K562 (cell line): Measurements from ENCODE around the gene SHC1. TPM values are rescaled to one million over a fixed set of nuclear protein-coding genes. Genes with fewer than 3 reads are reported as not detected.

Experiments
- CEBPB ChIP-seq: fragments of 450-650 bp; IDR thresholded peaks from 2 replicates; pipeline ENCODE4 v1.6.1; 2016; ENCODE audit warnings: missing genetic modification characterization, missing compliant biosample characterization
- CREBBP ChIP-seq: IDR thresholded peaks from one replicate; pipeline ENCODE4 v1.6.1; 2012; ENCODE audit warnings: low read depth, mild to moderate bottlenecking, control low read depth, inconsistent platforms, low read length
- KLF13 ChIP-seq: fragments of 450-650 bp; IDR thresholded peaks from 2 replicates; pipeline ENCODE4 v1.6.1; 2016; ENCODE audit warnings: missing genetic modification characterization, low read depth, mild to moderate bottlenecking, missing compliant biosample characterization, moderate library complexity, borderline replicate concordance
- KLF6 ChIP-seq: fragments of 250-450 bp; sonication (Bioruptor Pico); IDR thresholded peaks from 2 replicates; pipeline ENCODE4 v1.4.0; 2020; ENCODE audit warnings: mild to moderate bottlenecking, moderate library complexity, borderline replicate concordance
- NRF1 ChIP-seq, 2 experiments: fragments of 450-650 bp; IDR thresholded peaks in 1 of 2; conservative IDR thresholded peaks in 1 of 2; 2 replicates each; pipeline ENCODE4 v1.6.1; 2014; ENCODE audit warnings: mild to moderate bottlenecking in 2 of 2
- PHB2 ChIP-seq: fragments of 450-650 bp; IDR thresholded peaks from 2 replicates; pipeline ENCODE4 v1.6.1; 2017; ENCODE audit warnings: low read depth
- POLR2B ChIP-seq: fragments of 450-650 bp; IDR thresholded peaks from 2 replicates; pipeline ENCODE4 v1.6.1; 2018; ENCODE audit warnings: low read depth; ENCODE audit not compliant: partially characterized antibody
- RBBP5 ChIP-seq: fragments of 200-600 bp; sonication (generic); IDR thresholded peaks from 2 replicates; pipeline ENCODE4 v1.6.1; 2012; ENCODE audit warnings: borderline replicate concordance, mild to moderate bottlenecking, low read length, control low read depth, inconsistent platforms; ENCODE audit not compliant: insufficient read depth, poor library complexity, severe bottlenecking
- SIX5 ChIP-seq, 2 experiments: IDR thresholded peaks; 2 replicates each; pipeline ENCODE4 v1.6.1; 2011; ENCODE audit warnings: low read length in 2 of 2, borderline replicate concordance in 1 of 2, low read depth in 1 of 2, mild to moderate bottlenecking in 1 of 2, moderate library complexity in 1 of 2; ENCODE audit not compliant: insufficient read depth in 1 of 2
- TEAD1 ChIP-seq, 2 experiments: fragments of 450-650 bp in 1 of 2; sonication (generic) in 1 of 2; formaldehyde crosslinking; IDR thresholded peaks; 2 replicates each; pipeline versions ENCODE4 v1.4.0 to v1.8.0; 2020 to 2022; ENCODE audit warnings: mild to moderate bottlenecking in 2 of 2, missing genetic modification reagents in 1 of 2
- ZHX1 ChIP-seq: fragments of 150-350 bp; conservative IDR thresholded peaks from 2 replicates; pipeline ENCODE4 v1.6.1; 2014; ENCODE audit warnings: low read length
- ZNF584 ChIP-seq: fragments of 200-800 bp; sonication (Bioruptor generic); IDR thresholded peaks from 2 replicates; pipeline ENCODE4 v1.6.1; 2016; ENCODE audit warnings: low read depth, mild to moderate bottlenecking, missing genetic modification characterization, missing compliant biosample characterization
- ZNF778 ChIP-seq: fragments of 450-650 bp; formaldehyde crosslinking; IDR thresholded peaks from 2 replicates; pipeline ENCODE4 v1.4.0; 2020; ENCODE audit warnings: mild to moderate bottlenecking, moderate library complexity
- ZZZ3 ChIP-seq: fragments of 450-650 bp; IDR thresholded peaks from 2 replicates; pipeline ENCODE4 v1.6.1; 2016; ENCODE audit warnings: antibody characterized with exemption, mild to moderate bottlenecking, moderate library complexity
- polyA plus RNA-seq, 8 experiments: library from polyadenylated mRNA; depleted of rRNA in 4 of 8; stranded (reverse) in 5 of 8; unstranded in 3 of 8; fragments of >200 nt; fragmentation: Nextera tagmentation in 2 of 8; fragmentation: Illumina TruSeq in 1 of 8; extraction: Ambion mirVana in 2 of 8; extraction: Trizol in 1 of 8; gene quantifications; 2 replicates each; pipeline versions ENCODE4 v1.2.1 to v1.2.3, GENCODE V29; 2011 to 2014; ENCODE audit warnings: inconsistent platforms in 1 of 8, missing spikeins in 1 of 8
- total RNA-seq, 7 experiments: library from RNA; depleted of rRNA in 6 of 7; stranded (reverse); fragments of >200 nt in 6 of 7; fragmentation: Illumina TruSeq in 2 of 7; extraction: Trizol in 2 of 7; gene quantifications; 2 replicates each; pipeline versions ENCODE4 v1.2.1 to v1.2.3, GENCODE V29; 2011 to 2021; ENCODE audit warnings: low replicate concordance in 1 of 7
- TF ChIP-seq, protein P1 (sequence below): sonication (generic); formaldehyde crosslinking; IDR thresholded peaks from 2 replicates; pipeline ENCODE4 v1.8.1; 2023; ENCODE audit warnings: missing genetic modification reagents, mild to moderate bottlenecking, borderline replicate concordance
- TF ChIP-seq, protein P2 (sequence below): fragments of 250-450 bp; sonication (Bioruptor Pico); IDR thresholded peaks from 2 replicates; pipeline ENCODE4 v1.8.0; 2021; ENCODE audit warnings: moderate library complexity, mild to moderate bottlenecking, inconsistent platforms

Gene SHC1
- total and polyA plus RNA-seq, 9 of the 15 experiments (the other 6 are each of a cell fraction or from before 2014, with no cell fraction given): 4.1 to 113 (median 51.9) TPM

GRCh38 chr1:154937085-154937987 lies 33.2 kb downstream of the SHC1 start (continued):
- TF ChIP-seq, protein P1, sequence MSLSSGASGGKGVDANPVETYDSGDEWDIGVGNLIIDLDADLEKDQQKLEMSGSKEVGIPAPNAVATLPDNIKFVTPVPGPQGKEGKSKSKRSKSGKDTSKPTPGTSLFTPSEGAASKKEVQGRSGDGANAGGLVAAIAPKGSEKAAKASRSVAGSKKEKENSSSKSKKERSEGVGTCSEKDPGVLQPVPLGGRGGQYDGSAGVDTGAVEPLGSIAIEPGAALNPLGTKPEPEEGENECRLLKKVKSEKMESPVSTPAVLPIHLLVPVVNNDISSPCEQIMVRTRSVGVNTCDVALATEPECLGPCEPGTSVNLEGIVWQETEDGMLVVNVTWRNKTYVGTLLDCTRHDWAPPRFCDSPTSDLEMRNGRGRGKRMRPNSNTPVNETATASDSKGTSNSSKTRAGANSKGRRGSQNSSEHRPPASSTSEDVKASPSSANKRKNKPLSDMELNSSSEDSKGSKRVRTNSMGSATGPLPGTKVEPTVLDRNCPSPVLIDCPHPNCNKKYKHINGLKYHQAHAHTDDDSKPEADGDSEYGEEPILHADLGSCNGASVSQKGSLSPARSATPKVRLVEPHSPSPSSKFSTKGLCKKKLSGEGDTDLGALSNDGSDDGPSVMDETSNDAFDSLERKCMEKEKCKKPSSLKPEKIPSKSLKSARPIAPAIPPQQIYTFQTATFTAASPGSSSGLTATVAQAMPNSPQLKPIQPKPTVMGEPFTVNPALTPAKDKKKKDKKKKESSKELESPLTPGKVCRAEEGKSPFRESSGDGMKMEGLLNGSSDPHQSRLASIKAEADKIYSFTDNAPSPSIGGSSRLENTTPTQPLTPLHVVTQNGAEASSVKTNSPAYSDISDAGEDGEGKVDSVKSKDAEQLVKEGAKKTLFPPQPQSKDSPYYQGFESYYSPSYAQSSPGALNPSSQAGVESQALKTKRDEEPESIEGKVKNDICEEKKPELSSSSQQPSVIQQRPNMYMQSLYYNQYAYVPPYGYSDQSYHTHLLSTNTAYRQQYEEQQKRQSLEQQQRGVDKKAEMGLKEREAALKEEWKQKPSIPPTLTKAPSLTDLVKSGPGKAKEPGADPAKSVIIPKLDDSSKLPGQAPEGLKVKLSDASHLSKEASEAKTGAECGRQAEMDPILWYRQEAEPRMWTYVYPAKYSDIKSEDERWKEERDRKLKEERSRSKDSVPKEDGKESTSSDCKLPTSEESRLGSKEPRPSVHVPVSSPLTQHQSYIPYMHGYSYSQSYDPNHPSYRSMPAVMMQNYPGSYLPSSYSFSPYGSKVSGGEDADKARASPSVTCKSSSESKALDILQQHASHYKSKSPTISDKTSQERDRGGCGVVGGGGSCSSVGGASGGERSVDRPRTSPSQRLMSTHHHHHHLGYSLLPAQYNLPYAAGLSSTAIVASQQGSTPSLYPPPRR: no peak
- TF ChIP-seq ZHX1 (no peak), PHB2 (0 out of 2 replicates have a peak, but pooled peaks have one; percentile 12), CEBPB (no peak), TEAD1 (CRISPR knock-in tag; IDR thresholded peaks at IDR 0.05) (peak in 1 of 2 experiments; percentile 48; a peak in 2 of 4 replicates), POLR2B (no peak), KLF13 (0 out of 2 replicates have a peak, but pooled peaks have one; percentile 9), KLF6 (CRISPR knock-in tag) (no peak), ZNF584 (CRISPR knock-in tag) (no peak), CREBBP (no peak), SIX5 (IDR thresholded peaks at IDR 0.05; ENCODE audit: borderline replicate concordance in 1 of 2, insufficient read depth in 1 of 2, low read depth in 1 of 2, low read length in 2 of 2) (0 out of 4 replicates have a peak, but pooled peaks of 1 of the 2 experiments have one; percentile 36), NRF1 (conservative IDR thresholded peaks at IDR 0.05 in 1 of 2, IDR thresholded peaks at IDR 0.05 in 1 of 2) (peak; percentile 38 to 60), ZNF778 (no peak), ZZZ3 (no peak), RBBP5 (peak; percentile 44)
- TF ChIP-seq, protein P2, sequence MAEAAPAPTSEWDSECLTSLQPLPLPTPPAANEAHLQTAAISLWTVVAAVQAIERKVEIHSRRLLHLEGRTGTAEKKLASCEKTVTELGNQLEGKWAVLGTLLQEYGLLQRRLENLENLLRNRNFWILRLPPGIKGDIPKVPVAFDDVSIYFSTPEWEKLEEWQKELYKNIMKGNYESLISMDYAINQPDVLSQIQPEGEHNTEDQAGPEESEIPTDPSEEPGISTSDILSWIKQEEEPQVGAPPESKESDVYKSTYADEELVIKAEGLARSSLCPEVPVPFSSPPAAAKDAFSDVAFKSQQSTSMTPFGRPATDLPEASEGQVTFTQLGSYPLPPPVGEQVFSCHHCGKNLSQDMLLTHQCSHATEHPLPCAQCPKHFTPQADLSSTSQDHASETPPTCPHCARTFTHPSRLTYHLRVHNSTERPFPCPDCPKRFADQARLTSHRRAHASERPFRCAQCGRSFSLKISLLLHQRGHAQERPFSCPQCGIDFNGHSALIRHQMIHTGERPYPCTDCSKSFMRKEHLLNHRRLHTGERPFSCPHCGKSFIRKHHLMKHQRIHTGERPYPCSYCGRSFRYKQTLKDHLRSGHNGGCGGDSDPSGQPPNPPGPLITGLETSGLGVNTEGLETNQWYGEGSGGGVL (CRISPR knock-in tag): no peak
